DND-41 (cell line): ENCODE data around the gene ULBP1.
"Not testable (repeated sequence)": the region's sequence is repeated elsewhere in the genome, so short reads cannot be mapped to it uniquely, and the experiment has no call there.

Experiments used
- ATAC-seq: fragments of 200-7000 bp; cut with Tn5 transposase; 3 replicates; pipeline ENCODE4 v1.9.1; 2021; ENCODE audit warnings: low read depth; ENCODE audit not compliant: insufficient read depth
- DNase-seq: peaks from one replicate; pipeline ENCODE4 v3.0.0-alpha.2; 2020
- H2AFZ ChIP-seq: 2 replicates; pipeline ENCODE4 v1.6.0; 2012; ENCODE audit warnings: low read depth, low read length
- H3K27ac ChIP-seq: 2 replicates; pipeline ENCODE4 v1.5.1; 2012; ENCODE audit warnings: low read length, inconsistent platforms
- H3K27me3 ChIP-seq: fragments of 200-600 bp; sonication (generic); 2 replicates; pipeline ENCODE4 v1.6.0; 2012; ENCODE audit warnings: low read length, mild to moderate bottlenecking, inconsistent platforms; ENCODE audit not compliant: insufficient read depth, poor library complexity
- H3K36me3 ChIP-seq: 2 replicates; pipeline ENCODE4 v1.5.1; 2012; ENCODE audit warnings: low read length, inconsistent platforms; ENCODE audit not compliant: insufficient read depth
- H3K4me1 ChIP-seq: 2 replicates; pipeline ENCODE4 v1.5.1; 2012; ENCODE audit warnings: mild to moderate bottlenecking, low read length; ENCODE audit not compliant: insufficient read depth
- H3K4me2 ChIP-seq: 2 replicates; pipeline ENCODE4 v1.6.0; 2012; ENCODE audit warnings: mild to moderate bottlenecking, moderate library complexity, low read length, inconsistent platforms; ENCODE audit not compliant: insufficient read depth
- H3K4me3 ChIP-seq, 2 experiments: fragments of 200-600 bp in 1 of 2; shearing (Covaris generic) in 1 of 2; 2 replicates each; pipeline ENCODE4 v1.5.1; 2012 to 2016; ENCODE audit warnings: inconsistent platforms in 2 of 2, low read length in 2 of 2, mild to moderate bottlenecking in 2 of 2, low read depth in 1 of 2, moderate library complexity in 1 of 2
- H3K79me2 ChIP-seq: 2 replicates; pipeline ENCODE4 v1.6.0; 2012; ENCODE audit warnings: low read length, inconsistent platforms; ENCODE audit not compliant: insufficient read depth
- H3K9ac ChIP-seq: 2 replicates; pipeline ENCODE4 v1.6.0; 2012; ENCODE audit warnings: low read depth, mild to moderate bottlenecking, inconsistent platforms, low read length, moderate library complexity
- H3K9me3 ChIP-seq: 2 replicates; pipeline ENCODE4 v1.5.1; 2012; ENCODE audit warnings: low read length, moderate library complexity, mild to moderate bottlenecking, inconsistent platforms; ENCODE audit not compliant: insufficient read depth, severe bottlenecking
- H4K20me1 ChIP-seq: 2 replicates; pipeline ENCODE4 v1.6.0; 2012; ENCODE audit warnings: low read length; ENCODE audit not compliant: insufficient read depth
- CTCF ChIP-seq: IDR thresholded peaks from 2 replicates; pipeline ENCODE4 v1.5.1; 2012; ENCODE audit warnings: borderline replicate concordance, low read length, moderate library complexity, mild to moderate bottlenecking; ENCODE audit not compliant: poor library complexity, severe bottlenecking; ENCODE audit errors: extremely low read depth

ULBP1 gene

GRCh38 chr6:149951626-149952025 is 12.1 kb upstream of the ULBP1 start:
- TF ChIP-seq CTCF: no peak
- H3K9ac ChIP-seq: no peak overlapping the region
- no peak overlapping the region for H2AFZ ChIP-seq
- peaks cover 7% of the 10 kb centered on the region for H3K27me3 ChIP-seq
- H3K36me3 ChIP-seq: no peaks in the 10 kb centered on the region
- H3K79me2 ChIP-seq: no peaks in the 10 kb centered on the region
- ATAC-seq (no peak), DNase-seq (no peak)
- H3K4me3 ChIP-seq: no peak overlapping the region
- no peaks in the 10 kb centered on the region for H4K20me1 ChIP-seq
- H3K9me3 ChIP-seq: no peaks in the 10 kb centered on the region
- H3K4me1 ChIP-seq: no peaks in the 10 kb centered on the region
- H3K4me2 ChIP-seq: no peak overlapping the region
- H3K27ac ChIP-seq: no peak overlapping the region

DNA sequence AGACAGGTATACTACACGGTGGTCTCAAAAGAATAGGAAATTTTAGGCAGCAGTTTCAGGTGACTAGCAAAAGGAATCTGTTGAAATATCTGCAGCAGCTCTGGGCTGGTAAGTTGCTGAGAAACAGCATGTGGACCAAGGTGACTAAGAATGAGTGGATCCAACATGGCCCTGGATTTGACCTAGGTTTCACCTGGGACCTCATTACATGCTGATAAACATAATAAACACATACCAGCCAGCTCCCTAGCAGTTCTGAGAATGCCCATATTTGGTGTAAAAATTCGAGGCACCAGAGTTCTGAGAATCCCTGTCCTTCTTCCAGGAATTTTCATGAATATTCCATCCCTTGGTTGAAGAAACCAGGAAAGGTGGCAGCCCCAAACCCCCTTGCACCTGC is 10.4 kb upstream of the ULBP1 start:
- not testable (repeated sequence) for H3K4me2 ChIP-seq, H3K79me2 ChIP-seq, H3K9ac ChIP-seq, H3K27me3 ChIP-seq, H3K4me3 ChIP-seq, DNase-seq, ATAC-seq, H3K4me1 ChIP-seq, H4K20me1 ChIP-seq, H3K9me3 ChIP-seq, H2AFZ ChIP-seq, H3K27ac ChIP-seq, H3K36me3 ChIP-seq

DNA sequence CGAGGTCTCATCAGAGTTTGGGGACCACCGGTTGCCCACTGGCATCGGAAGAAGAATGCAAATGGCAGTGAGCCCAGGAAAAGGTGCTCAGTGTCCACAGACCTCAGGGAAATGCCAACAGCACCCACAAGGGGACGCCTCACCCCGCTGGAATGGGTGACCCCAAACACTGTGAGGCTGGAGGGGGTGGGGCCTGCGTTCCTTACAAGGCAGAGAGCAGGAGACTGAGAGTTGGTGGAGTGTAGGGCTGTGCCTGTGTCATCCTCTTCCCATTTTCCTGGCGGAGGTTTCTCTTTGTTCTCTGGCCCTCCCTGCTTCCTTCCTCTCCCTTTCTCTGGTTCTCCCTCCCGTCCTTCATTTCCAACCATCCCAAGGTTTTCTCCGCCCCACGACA is 9.8 kb upstream of the ULBP1 start:
- H3K9ac ChIP-seq, H3K4me1 ChIP-seq, H2AFZ ChIP-seq, H3K27ac ChIP-seq, H4K20me1 ChIP-seq, H3K36me3 ChIP-seq, H3K27me3 ChIP-seq, H3K79me2 ChIP-seq, H3K4me3 ChIP-seq, DNase-seq, H3K4me2 ChIP-seq, H3K9me3 ChIP-seq: not testable (repeated sequence)
- peak; percentile 52; the same call in 1 of the 3 replicates for ATAC-seq

DNA sequence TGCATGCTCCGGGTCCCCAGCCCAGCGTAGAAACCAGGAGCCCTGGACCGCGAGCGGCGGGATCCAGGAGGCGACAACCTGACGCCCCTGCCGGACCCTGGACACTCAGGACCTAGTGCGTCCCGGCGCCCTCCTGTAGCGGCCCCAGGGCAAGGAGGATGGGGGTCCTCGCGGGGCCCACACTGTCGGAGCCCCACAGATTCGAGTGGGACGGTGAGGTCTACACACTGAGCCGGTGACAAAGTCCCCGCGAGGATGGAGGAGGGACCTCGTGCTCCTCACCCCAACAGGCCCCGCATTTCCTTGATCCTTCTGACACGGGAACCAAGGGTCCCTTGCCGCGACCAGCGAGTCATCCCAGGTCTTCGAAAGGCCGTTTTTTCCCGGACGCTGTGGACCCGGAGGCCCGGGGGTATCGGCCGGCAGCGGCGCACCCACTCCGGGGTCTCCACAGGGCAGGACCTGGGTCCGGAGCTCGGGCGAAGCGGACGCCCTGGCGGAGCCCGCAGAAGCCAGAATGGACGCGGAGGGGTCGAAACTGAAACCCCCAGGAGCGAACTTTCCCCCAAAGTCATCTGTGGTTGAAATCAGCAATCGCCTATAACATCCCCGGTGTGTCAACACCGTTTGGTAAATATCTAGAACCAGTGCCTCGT is 9.3 kb upstream of the ULBP1 start:
- not testable (repeated sequence) for H4K20me1 ChIP-seq, H3K27me3 ChIP-seq, ATAC-seq, H3K79me2 ChIP-seq, H2AFZ ChIP-seq, H3K9ac ChIP-seq, DNase-seq, H3K36me3 ChIP-seq, H3K4me2 ChIP-seq, H3K9me3 ChIP-seq, H3K27ac ChIP-seq, H3K4me1 ChIP-seq, H3K4me3 ChIP-seq

GRCh38 chr6:149954984-149955653 is 8.6 kb upstream of the ULBP1 start:
- not testable (repeated sequence) for H4K20me1 ChIP-seq, H3K27me3 ChIP-seq, H3K9ac ChIP-seq, H3K4me1 ChIP-seq, H3K36me3 ChIP-seq, DNase-seq, H2AFZ ChIP-seq, H3K9me3 ChIP-seq, H3K4me2 ChIP-seq, H3K79me2 ChIP-seq, ATAC-seq, H3K4me3 ChIP-seq, H3K27ac ChIP-seq

DNA sequence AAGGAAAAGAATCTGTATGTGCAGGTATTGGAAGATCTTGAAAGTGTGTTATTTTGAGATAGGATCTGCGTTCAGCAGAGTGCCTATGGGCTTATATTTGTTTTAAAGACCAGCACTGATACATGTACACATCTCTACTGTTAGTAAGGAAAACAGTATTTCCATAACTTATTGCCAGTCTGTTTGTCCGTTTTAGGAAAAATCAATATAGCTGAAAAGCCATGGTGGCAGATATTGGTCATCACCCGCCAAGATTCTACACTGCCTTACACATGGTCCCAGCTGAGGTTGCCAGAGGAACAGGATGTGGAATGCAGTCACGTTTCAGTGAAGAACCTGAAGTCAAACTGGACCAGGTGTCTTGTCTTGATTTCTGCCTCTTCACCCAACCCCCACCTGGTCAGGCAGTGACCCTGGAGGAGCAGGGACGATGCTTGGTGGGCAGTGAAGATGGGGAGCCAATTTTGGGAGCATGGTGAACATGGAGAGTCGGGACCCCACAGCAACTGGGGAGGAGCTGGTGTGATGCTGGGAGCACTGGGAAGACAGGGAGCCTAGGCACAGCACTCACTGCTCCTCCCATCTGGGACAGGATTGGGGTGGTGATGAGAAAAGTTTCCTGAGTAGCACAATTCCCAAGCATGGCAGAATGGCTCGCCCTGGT is 8.0 kb upstream of the ULBP1 start:
- not testable (repeated sequence) for ATAC-seq

DNA sequence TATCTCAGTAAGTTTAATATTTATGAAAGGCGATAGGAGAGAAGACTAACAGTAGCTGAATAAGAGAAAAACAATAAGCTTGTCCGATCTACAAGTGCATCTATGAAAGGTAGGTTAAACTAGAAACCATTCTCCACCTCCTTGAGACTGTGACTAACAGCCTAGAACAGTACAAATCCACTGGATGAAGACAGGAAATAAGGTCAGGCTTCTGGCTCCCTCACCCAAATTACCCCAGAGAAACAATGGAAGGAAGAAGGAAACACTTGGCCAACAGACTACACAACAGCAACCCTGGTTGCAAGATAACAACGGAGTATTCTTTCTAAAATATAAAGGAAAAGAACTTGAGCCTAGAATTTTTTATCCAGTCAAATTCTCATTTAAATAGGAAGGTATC is 5.6 kb upstream of the ULBP1 start:
- not testable (repeated sequence) for H3K36me3 ChIP-seq, H3K27me3 ChIP-seq, H4K20me1 ChIP-seq, H3K9ac ChIP-seq, H3K9me3 ChIP-seq, H2AFZ ChIP-seq, H3K27ac ChIP-seq, DNase-seq, H3K4me2 ChIP-seq, H3K4me3 ChIP-seq, H3K79me2 ChIP-seq, ATAC-seq, H3K4me1 ChIP-seq

More for the DNA sequence above, 8.0 kb upstream of the ULBP1 start:
- H3K27ac ChIP-seq, H4K20me1 ChIP-seq, H3K79me2 ChIP-seq, H3K4me1 ChIP-seq, H3K36me3 ChIP-seq, DNase-seq, H3K4me2 ChIP-seq, H3K9me3 ChIP-seq, H3K27me3 ChIP-seq, H3K4me3 ChIP-seq, H3K9ac ChIP-seq, H2AFZ ChIP-seq: not testable (repeated sequence)
